Measurements from ENCODE around the gene PID1.

PID1 gene

DNA sequence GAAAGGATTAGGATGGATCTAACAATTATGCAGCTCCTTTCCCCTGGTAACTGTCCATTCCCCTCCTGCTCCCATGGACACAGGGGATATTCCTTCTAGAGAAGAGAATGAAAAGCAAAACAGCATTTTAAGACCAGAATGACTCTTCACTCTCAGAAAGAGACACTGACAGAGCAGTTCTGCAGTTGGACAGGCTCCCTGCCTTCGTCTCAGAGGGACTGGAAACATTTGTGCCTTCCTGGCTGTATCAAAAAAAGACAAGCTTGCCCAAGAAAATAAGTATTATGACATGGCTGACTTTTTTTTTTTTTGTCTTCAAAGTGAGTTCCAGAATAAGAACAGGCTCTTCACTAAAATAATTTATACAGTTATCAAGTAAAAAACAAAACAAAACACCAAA, 9.5 kb downstream of the PID1 start:
- DNase-seq: no peak

DNA sequence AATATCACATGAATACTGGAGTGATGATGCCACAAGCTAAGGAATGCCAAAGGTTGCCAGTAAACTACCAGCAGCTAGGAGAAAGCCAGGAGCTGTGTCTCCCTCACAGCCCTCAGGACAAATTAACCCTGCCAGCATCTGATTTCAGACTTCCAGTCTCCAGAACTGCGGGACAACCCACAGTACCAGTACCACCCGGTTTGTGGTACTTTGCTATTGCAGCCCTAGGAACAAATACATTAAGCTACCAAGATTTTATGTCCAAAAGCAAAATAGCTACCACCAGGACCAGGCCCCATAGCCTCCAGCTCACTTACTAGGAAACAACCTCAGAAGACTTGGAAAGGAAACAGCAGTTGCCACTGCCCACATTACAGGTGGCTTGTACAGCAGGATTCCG, 10.0 kb downstream of the PID1 start:
- no peak for DNase-seq

DNA sequence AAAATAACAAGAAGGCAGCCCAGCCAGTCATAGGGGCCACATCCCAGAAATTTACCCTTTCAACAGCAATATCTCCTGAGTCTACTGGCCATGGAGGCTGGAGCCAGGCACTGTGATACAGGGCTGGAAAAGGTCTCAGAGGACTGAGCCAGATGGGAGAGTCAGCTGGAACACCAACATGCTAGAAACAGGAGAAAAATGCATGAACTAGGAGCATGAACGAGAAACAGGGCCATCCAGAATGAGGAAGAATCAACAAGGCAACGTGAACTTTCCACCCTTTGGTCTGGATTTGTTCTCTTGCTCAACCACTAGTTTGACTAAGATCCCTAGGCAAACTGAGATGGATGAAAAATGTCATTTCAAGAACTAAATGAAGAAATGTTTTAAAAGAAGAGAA, 13.1 kb downstream of the PID1 start:
- no peak for DNase-seq

DNA sequence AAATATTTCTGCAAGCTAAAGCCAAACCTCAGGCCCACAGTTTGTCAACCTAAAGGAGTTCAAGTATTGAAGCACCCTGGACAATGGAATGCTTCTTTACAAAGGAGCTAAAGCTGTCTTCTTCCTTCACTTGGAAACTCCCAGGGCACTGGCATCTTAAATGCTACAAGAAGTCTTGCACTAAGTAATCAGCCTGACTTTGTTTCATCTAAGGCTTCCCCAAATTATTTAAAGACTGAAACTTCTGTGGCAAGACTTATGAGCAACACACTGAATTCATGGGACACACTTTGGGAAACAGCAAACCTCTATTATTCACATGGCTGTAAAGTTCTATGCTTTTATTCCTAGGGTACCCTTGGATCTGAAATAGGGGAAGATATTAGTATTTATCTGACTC, 14.7 kb downstream of the PID1 start:
- no peak for DNase-seq

DNA sequence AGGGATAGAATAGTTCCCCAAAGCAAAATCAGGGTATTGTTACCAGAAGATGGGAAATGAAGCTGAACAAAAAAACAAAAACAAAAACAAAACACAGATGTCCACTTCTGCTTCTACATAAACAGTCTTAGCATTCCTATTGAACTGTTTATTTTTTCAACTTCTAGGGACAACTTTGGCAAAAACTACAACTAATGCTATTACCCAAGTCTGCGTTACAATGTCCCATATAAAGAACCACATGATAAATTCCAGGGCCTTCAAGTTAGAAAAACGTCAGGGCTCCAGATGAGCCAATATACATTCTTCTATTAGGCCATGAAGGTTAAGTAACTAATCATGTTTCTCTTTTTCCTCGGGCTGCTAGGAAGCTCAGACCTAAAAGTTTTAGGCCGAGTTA, 16.9 kb downstream of the PID1 start:
- DNase-seq: no peak

DNA sequence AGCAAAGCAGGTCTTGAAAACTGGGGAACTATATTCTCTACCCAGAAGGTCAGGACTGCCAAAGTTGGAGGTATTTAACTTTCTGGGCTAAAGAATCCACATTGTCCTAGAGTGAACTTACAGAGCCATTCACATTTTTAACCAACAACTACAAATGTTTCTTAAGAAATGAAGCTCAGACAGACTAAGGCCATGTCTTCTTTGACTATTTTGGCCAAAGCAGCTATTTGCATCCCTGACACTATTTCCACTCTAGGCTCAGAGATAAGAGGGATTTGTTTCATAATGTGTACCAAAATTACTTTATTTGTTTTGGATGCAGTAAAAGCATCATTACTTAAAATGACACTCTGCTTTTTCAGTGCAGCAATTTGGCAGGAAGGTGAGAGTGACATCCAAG, 18.1 kb downstream of the PID1 start:
- no peak for DNase-seq

DNA sequence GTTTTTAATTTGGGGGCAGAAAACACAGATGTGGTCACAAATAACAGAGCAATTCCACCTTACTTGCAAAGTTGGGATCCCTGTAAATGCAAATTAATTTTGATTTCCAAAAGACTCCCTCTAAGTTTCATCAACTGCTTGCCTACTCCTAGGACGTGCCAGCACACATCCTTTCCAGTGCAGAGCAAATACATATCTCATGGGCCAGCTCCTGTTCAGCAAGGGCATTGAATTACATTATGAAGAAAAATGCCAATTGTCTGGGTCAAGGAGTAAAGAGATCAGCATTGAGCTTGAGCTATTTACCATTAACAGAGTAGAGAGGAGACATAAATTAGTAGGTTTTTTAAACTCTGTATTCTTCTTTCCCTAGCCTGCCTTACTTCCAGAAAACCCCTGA, 18.8 kb downstream of the PID1 start:
- DNase-seq: no peak

DNA sequence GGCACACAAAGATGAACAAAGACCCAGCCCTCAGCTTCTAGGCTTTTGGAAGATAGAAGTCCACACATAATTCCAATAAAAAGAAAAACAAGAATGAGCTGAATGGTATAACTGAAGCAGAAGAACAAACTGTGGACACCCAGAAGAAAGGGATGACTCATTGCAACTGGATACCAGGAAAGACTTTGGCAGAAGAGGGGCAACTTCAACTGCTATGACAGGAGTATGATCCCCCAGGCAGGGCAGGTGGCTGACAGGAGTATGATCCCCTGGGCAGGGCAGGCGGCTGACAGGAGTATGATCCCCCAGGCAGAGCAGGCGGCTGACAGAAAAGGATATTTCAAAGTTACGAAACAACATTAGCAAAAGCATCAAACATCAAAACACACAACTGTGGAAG, 21.6 kb downstream of the PID1 start:
- DNase-seq: no peak

DNA sequence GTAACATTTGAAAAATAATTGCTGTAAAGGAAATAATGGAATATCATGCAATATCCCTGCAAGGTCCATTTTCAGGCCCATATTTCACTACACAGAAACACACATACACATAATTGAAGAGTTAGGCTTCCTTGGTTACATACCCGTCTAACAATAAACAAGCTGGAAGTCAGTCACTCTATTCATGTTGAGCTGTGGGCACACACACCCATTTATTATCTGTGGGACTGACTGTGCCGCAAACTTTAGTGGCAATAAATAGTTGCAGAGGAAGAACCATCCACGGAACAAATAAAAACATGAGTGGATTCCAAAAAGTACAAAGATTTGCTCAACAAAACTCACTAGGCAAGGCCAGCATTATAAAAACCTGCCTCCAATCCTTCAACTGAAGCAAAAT, 24.8 kb downstream of the PID1 start:
- DNase-seq: no peak

DNA sequence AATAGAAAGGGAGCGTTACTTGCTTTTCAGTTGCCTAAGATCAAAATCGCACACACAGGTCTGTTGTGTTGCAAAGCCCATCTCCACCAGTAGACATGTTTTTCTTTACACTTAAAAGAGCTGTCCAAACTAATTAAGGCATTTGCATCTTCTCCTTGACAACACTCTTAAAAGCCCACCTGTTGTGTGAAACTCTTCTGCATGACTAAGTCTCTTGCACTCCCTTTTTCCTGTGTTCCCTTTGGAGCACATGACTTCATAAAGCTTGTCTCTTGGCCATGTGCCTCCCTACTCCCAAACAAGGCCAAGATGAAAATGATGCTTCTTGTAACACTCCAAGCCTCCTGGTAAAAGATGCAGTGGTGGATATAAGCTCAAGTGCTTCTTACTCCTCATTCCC, 26.1 kb downstream of the PID1 start:
- no peak for DNase-seq

DNA sequence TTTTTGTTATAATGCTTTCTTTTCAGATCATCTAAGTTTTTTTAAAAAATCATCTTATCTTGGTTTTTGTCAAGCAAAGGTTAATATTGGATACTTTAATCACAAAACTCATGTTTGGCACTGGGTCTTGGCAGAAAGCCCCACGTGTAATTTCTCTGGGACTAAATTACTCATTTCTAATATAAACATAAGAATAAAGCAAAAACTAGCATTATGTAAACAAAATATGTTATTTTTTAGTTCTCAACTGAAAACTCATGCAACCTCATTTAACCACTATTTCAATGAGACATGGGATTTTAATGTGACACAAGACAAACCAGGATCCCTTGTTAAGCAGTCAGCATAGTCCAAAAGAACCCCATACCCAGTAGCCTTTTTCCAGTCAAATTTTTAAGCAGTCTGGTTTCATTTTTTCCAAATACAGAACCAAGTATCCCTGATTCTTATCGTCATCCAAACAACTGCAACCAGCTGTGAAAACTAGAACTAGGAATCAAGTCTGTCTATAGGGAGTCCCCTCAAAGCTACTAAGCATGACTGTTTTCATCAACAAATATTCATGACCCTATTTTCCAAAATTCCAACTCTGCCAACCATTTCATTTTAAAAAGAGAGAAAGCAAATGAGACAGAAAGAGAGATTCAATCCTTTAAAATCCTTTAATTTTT, 27.1 kb downstream of the PID1 start:
- no peak for DNase-seq

DNA sequence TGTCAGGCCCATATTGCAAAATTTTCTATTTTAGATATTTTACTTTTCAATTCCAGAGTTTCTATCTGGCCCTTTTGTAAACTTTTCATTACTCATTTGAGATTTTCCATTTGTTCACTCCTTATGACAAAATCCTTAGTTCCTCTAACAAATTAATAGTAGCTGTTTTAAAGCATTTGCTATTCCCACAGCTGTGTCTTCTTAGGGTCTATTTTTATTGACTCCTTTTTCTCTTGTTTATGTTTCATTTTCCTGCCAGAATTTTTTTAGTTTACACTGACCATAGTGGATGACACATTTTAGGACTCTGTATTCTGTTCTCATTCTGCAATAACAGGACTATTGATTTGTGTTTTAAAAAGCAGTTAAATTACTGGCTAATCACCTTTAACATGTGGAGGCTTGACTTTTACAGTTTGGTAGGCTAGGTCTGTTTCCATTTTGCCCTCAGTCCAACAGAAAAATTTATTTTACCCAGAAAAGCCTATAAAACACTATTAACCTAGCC, 30.0 kb downstream of the PID1 start:
- no peak for DNase-seq

DNA sequence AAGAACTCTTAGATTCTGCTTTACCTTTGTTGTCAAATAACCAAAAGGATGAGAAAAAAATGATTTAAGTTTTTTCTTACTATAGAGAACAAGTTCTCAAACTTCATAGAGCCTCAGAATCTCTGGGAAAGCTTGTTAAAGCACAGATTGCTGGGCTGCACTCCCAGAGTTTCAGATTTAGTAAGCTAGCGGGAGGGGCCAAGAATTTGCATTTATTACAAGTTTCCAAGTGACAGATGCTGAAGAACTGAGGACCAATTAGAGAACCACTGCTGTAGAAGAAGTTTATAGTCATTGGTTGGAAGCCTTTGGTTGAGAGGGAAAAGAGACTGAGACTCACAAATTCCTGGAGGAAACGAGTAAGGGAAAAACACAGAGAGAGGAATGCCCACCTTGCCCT, 32.1 kb downstream of the PID1 start:
- no peak for DNase-seq

DNA sequence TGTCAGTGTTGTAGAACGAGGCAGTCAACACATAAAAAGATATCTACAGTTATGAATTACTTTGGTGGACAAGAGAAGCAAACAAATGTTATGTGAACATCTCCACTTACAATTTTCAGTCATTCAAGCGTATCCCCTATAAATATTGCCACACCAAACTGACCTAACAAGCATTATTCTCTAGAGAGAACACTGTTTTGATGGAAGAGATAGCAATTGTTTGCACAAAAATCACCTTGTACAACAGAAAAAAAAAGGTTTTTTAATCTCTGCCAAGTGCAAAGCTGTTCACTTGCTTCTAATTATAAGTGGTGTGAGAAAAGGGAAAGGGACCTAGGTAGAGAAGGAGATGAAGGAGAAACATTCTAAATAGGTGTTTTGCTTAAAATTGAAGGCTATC, 33.8 kb downstream of the PID1 start:
- DNase-seq: no peak

DNA sequence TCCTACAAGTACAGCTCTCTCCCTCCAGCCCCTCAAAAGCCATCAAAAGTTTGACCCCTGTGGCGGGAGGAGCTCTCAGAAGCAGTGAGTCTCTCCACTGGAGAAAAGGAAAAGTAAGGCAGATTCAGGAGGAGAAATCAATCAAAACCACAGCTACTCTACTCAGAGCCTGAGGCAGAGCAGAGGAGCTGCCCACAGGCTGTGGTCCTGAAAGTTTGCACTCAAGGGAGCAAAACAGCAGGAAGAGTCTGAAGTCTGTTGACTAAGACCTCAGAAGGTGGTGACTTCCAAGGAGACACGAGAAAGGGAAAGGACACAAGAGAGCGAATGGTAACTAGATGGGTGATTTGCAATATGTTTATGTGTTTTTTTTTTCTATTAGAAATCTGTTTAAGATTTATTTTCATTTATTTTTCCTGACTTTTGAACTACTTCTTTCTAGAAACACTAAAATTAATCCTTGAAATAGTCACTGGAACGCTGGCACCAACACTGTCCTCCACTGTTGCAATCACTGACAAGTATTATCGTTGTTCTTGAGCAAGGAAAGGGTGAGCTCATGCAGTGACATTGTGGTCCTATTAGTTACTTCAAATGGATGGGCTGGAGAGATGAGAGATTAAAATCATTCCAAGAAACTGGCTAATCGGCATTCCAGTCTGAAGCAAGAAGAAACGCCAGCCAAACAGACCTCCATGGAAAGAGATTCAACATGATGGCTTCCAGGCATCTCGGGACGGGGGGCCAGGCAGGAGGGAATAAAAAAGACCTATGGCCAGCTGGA, 35.8 kb downstream of the PID1 start:
- no peak for DNase-seq

DNA sequence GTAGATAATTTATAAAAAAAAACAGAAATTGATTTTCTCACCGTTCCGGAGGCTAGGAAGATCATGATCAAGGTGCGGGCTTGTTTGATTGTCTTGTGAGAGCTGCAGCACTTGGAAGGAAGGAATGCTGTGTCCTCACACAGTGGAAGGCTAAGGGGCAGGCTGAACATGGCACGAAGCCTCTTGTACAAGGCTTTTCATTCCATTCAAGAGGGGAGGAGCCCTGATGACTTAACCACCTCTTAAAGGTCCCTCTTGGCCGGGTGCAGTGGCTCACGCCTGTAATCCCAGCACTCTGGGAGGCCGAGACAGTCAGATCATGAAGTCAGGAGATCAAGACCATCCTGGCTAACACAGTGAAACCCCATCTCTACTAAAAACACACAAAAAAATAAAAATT, 39.2 kb downstream of the PID1 start:
- DNase-seq: no peak

DNA sequence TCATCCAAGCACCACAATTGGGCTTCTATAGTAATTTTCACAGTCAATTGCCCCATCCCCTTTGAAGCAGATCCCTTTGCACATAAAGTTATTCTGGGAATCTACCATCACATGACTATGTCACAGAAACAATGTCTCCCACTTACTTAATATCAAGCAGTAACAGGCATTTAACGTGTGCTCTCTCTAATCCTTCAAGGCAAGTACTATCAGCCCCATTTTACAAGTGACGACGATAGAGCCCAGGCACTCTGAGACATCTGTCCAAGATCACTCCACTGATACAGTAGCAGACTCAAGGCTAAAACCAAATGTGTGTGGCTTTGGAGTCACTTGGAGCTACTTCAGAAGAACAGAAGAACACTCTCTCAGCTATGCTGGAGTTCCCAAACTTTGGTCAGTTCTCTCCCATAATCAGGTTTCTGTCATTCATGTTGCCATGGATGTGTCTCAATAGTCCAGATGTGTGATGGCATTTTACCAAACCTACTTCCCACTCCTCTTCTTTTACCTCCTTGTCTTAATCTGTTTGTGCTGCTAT, 39.7 kb downstream of the PID1 start:
- no peak for DNase-seq

DNA sequence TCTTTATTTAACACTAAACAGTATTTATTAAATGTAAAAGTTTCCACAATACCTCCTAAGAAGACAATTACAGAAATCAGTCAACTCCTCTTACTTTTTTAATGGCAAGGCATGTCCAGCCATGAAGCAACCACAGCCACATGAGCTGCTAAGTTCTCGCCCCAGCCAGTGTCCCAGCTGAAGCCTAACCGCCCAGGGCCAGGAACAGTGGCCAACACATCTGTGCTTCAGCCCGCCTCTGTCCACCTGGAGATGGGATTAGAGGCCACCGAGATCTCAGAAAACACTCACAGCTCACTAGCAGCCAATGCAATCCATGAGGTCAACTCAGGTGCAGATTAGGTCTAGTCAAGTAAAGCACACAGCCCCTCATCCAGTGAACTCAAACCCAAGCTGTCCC, 40.2 kb downstream of the PID1 start:
- DNase-seq: no peak

DNA sequence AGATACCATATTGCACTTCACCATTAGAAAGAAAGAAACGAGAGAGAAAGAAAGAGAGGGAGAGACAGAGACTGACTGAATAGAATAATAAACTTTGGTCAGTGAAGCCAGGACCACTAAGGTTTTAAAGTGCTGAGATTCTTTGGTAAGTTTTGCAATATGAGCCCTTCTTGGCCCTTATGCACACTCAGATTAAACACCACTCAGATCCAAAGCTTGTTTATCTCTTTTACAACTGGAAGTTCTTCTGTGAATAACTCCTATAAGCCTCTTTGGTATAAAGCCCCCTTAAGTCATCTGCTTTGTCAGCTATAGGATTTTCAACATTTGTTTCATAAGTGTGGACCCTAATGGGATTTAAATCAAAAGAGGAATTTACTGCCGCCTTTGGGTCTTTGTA, 40.8 kb downstream of the PID1 start:
- DNase-seq: no peak

DNA sequence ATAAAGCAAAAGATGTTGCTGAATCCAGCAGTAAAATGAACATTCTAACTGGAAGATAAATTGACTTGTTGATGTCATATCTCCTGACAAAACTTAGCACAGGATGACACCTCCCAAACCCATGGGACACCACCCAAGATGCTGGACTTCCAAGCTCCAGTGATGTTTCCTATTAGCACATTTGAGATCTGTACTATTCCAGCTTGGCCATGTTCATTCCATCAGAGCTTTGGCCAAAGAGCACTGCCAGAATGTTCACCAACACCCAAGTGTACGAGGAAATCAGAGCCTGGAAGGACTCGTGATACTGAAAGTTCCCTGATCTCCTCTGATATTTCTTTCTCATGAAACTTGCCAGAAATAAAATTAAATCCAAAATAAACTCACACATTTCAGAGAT, 44.7 kb downstream of the PID1 start:
- DNase-seq: no peak

DNA sequence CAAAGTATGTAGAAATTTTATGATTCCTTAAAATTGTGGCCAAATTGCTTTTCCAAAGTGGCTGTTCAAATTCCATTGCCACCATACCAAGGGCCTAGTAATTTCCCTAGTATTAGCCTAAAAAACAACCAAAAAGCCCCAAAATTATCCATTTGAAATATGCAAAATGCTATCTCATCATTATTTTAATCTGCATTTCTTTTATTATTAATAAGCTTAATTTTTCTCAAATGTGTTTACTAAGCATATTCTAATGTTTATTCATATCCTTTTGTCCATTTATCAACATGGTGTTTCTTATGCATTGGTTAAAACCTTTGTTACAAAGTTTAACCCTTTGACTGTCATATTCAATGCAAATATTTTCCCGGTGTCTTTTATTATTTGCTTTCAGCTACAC, 48.0 kb downstream of the PID1 start:
- DNase-seq: no peak

DNA sequence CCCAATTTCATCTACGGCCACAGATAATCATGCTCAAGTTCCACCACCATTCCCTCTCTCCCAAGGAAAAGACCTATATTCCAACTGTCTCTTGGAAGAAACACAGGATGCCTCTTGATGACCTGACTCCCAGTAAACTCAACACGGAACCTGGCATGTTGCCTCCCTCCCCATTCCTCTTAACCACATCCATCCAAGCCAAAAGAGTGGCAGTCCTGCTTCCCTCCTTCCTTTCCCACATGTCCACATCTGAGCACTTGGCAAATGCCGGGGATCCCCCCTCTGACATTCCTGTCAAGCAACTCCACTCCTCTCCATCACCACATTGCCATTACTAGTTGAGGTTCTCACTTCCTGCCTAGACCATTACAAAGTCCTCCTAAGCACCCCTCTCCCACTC, 49.4 kb downstream of the PID1 start:
- no peak for DNase-seq

DNA sequence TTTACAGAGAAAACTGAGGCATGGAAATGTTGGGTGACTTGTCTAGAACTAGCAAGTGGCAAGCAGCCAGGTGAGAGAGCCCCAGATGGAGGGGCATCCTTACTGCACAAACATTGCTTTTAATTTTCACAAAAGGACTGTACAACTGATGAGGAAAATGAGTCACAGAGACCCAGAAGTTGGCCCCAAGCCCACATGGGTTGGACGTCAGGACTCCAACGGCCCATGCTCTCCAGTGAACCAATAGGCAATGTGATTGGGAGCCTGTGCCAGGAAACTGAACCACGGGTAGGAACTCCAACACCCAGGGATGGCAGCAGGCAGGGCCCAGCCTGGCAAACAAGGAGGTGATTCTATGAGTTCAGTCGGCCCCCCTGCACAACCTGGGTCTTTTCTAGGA, 50.8 kb downstream of the PID1 start:
- peak in 2 of 51 donors; percentile 9 to 34 for DNase-seq
